ENCODE results near the gene STAMBP. TPM values are rescaled to one million over a fixed set of nuclear protein-coding genes. Genes with fewer than 3 reads are reported as not detected.
A peak's percentile ranks its signal among the peaks of the same experiment; 100 is the strongest.

STAMBP gene
- total RNA-seq, 1 donor from 2014 or later: 46.5 TPM

DNA sequence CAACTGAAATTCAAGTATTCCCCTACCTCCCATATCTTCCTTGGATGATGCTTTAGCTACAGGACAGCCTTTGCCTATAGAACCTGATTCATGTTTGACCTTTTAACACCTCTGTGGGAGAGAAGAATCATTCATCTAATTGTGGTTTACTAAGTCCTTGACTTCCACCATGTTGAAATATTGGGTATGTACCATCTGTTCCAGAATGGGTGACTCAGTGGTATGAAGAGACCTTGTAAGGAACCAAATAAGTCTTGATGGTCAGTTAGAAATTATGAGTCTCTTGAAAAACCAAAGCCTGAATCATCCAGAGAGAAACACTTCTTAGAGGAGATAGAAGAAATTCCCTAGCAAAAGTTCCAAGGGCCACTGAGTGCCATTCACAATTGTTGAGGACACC, 27.5 kb downstream of the STAMBP start:
- Mint-ChIP-seq H3K4me3 (ENCODE audit: unreplicated experiment) (no peak overlapping the region), H3K36me3 (ENCODE audit: low read depth, unreplicated experiment) (peaks cover 32% of the 10 kb centered on the region), H3K4me1 (ENCODE audit: low read depth, unreplicated experiment) (peaks cover 32% of the 10 kb centered on the region), H3K27me3 (ENCODE audit: low read depth, unreplicated experiment) (no peaks in the 10 kb centered on the region), H3K9me3 (ENCODE audit: unreplicated experiment) (no peaks in the 10 kb centered on the region), H3K27ac (ENCODE audit: unreplicated experiment) (peak overlapping the region; percentile 30)
- TF ChIP-seq CTCF (IDR thresholded peaks at IDR 0.05; ENCODE audit: insufficient read depth, low read depth, low read length) (no peak), EZH2 (IDR thresholded peaks at IDR 0.05; ENCODE audit: insufficient read depth, low read length) (no peak)
- Histone ChIP-seq H3K4me3 (ENCODE audit: insufficient read depth, low read depth, low read length) (no peak overlapping the region), H2AFZ (ENCODE audit: low read depth, low read length) (no peak overlapping the region), H3K9ac (ENCODE audit: low read length) (no peak overlapping the region), H3K27ac (ENCODE audit: low read depth, low read length) (peak overlapping the region; percentile 37), H3K36me3 (ENCODE audit: insufficient read depth, low read length) (peaks cover 15% of the 10 kb centered on the region), H3K27me3 (ENCODE audit: insufficient read depth, low read length) (no peaks in the 10 kb centered on the region), H3K79me2 (ENCODE audit: insufficient read depth, low read length) (no peaks in the 10 kb centered on the region), H4K20me1 (ENCODE audit: insufficient read depth, low read length) (peaks cover 5% of the 10 kb centered on the region), H3K4me2 (ENCODE audit: low read length) (no peak overlapping the region), H3K4me1 (ENCODE audit: insufficient read depth, low read length) (peaks cover 21% of the 10 kb centered on the region), H3K9me3 (ENCODE audit: insufficient read depth, low read depth, low read length) (no peaks in the 10 kb centered on the region)
- FAIRE-seq (peak; percentile 13), DNase-seq (ENCODE audit: low read depth) (peak; percentile 98)

GRCh38 chr2:73859721-73860586, 31.2 kb downstream of the STAMBP start:
- Histone ChIP-seq H3K4me3 (ENCODE audit: insufficient read depth, low read depth, low read length) (no peak overlapping the region), H3K36me3 (ENCODE audit: insufficient read depth, low read length) (peaks cover 23% of the 10 kb centered on the region), H3K79me2 (ENCODE audit: insufficient read depth, low read length) (no peaks in the 10 kb centered on the region), H4K20me1 (ENCODE audit: insufficient read depth, low read length) (peaks cover 5% of the 10 kb centered on the region), H3K4me1 (ENCODE audit: insufficient read depth, low read length) (peaks cover 16% of the 10 kb centered on the region), H2AFZ (ENCODE audit: low read depth, low read length) (no peak overlapping the region), H3K9me3 (ENCODE audit: insufficient read depth, low read depth, low read length) (no peaks in the 10 kb centered on the region), H3K4me2 (ENCODE audit: low read length) (no peak overlapping the region), H3K27ac (ENCODE audit: low read depth, low read length) (peak overlapping the region; percentile 4), H3K9ac (ENCODE audit: low read length) (no peak overlapping the region), H3K27me3 (ENCODE audit: insufficient read depth, low read length) (no peaks in the 10 kb centered on the region)
- H3K36me3 Mint-ChIP-seq (ENCODE audit: low read depth, unreplicated experiment): peaks cover 34% of the 10 kb centered on the region
- peak; percentile 89 for DNase-seq (ENCODE audit: low read depth)
- H3K27me3 Mint-ChIP-seq (ENCODE audit: low read depth, unreplicated experiment): no peaks in the 10 kb centered on the region
- TF ChIP-seq CTCF (IDR thresholded peaks at IDR 0.05; ENCODE audit: insufficient read depth, low read depth, low read length): no peak
- no peak for TF ChIP-seq EZH2 (IDR thresholded peaks at IDR 0.05; ENCODE audit: insufficient read depth, low read length)
- peak overlapping the region; percentile 20 for H3K27ac Mint-ChIP-seq (ENCODE audit: unreplicated experiment)
- H3K9me3 Mint-ChIP-seq (ENCODE audit: unreplicated experiment): no peaks in the 10 kb centered on the region
- peaks cover 32% of the 10 kb centered on the region for H3K4me1 Mint-ChIP-seq (ENCODE audit: low read depth, unreplicated experiment)
- peak overlapping the region; percentile 62 for H3K4me3 Mint-ChIP-seq (ENCODE audit: unreplicated experiment)
- FAIRE-seq: peak; percentile 85

DNA sequence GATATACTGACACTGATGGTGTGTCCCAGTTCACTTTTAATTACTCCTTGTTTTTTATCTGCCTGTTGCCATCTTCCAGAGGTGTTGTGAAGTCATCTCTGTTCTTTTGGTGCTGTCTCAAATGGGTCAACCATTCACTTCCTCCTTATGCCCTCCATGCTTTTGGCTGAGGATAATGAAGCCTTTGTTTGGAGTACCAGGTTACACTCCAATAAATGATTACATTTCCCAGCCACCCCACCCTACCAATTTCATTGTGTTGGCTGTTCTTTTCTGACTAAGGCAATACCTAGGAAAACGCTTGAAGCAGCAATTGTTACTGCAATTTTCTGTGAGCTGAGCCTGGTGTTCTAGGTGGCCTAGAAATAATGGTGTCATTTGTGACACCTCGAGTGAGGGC, 34.2 kb downstream of the STAMBP start:
- Mint-ChIP-seq H3K27ac (ENCODE audit: unreplicated experiment) (no peak overlapping the region), H3K27me3 (ENCODE audit: low read depth, unreplicated experiment) (no peaks in the 10 kb centered on the region), H3K9me3 (ENCODE audit: unreplicated experiment) (no peaks in the 10 kb centered on the region), H3K36me3 (ENCODE audit: low read depth, unreplicated experiment) (peaks cover 28% of the 10 kb centered on the region), H3K4me3 (ENCODE audit: unreplicated experiment) (no peak overlapping the region), H3K4me1 (ENCODE audit: low read depth, unreplicated experiment) (peaks cover 18% of the 10 kb centered on the region)
- Histone ChIP-seq H3K9ac (ENCODE audit: low read length) (no peak overlapping the region), H3K9me3 (ENCODE audit: insufficient read depth, low read depth, low read length) (no peaks in the 10 kb centered on the region), H3K4me2 (ENCODE audit: low read length) (no peak overlapping the region), H3K27me3 (ENCODE audit: insufficient read depth, low read length) (no peaks in the 10 kb centered on the region), H3K36me3 (ENCODE audit: insufficient read depth, low read length) (peaks cover 23% of the 10 kb centered on the region), H3K27ac (ENCODE audit: low read depth, low read length) (no peak overlapping the region), H3K4me3 (ENCODE audit: insufficient read depth, low read depth, low read length) (no peak overlapping the region), H3K4me1 (ENCODE audit: insufficient read depth, low read length) (peaks cover 8% of the 10 kb centered on the region), H2AFZ (ENCODE audit: low read depth, low read length) (no peak overlapping the region), H4K20me1 (ENCODE audit: insufficient read depth, low read length) (peaks cover 5% of the 10 kb centered on the region), H3K79me2 (ENCODE audit: insufficient read depth, low read length) (no peaks in the 10 kb centered on the region)
- no peak for TF ChIP-seq CTCF (IDR thresholded peaks at IDR 0.05; ENCODE audit: insufficient read depth, low read depth, low read length)
- TF ChIP-seq EZH2 (IDR thresholded peaks at IDR 0.05; ENCODE audit: insufficient read depth, low read length): no peak
- FAIRE-seq (no peak), DNase-seq (ENCODE audit: low read depth) (no peak)
